Stomach (tissue), 9 donors: ENCODE data around the gene PA2G4. TPM values are rescaled to one million over a fixed set of nuclear protein-coding genes. Genes with fewer than 3 reads are reported as not detected.

ENCODE experiments used
- DNase-seq, 2 donors: peaks; one replicate each; pipeline versions ENCODE4 v3.0.0 to v3.0.0-alpha.2; 2013 to 2019
- H3K27ac ChIP-seq, 5 donors: fragments of 200-600 bp in 4 of 5; sonication (generic) in 4 of 5; one replicate each; pipeline ENCODE4 v1.5.1; 2013 to 2019; ENCODE audit warnings: mild to moderate bottlenecking in 1 of 5, moderate library complexity in 1 of 5
- H3K27me3 ChIP-seq, 3 donors: fragments of 200-600 bp; sonication (generic); one replicate each; pipeline ENCODE4 v1.5.1; 2017 to 2019; ENCODE audit warnings: mixed run types in 1 of 3
- H3K36me3 ChIP-seq, 4 donors: fragments of 200-600 bp; sonication (generic); 1 replicate in 3 of 4; 2 replicates in 1 of 4; pipeline ENCODE4 v1.5.1; 2016 to 2019
- H3K4me1 ChIP-seq, 4 donors: fragments of 200-600 bp; sonication (generic); one replicate each; pipeline ENCODE4 v1.5.1; 2016 to 2019
- H3K4me3 ChIP-seq, 4 donors: fragments of 200-600 bp; sonication (generic) in 3 of 4; one replicate each; pipeline ENCODE4 v1.5.1; 2016 to 2019; ENCODE audit warnings: mild to moderate bottlenecking in 1 of 4
- H3K9me3 ChIP-seq, 4 donors: fragments of 200-600 bp; sonication (generic); one replicate each; pipeline ENCODE4 v1.5.1; 2016 to 2019
- EP300 ChIP-seq: sonication (generic); formaldehyde crosslinking; IDR thresholded peaks from one replicate; pipeline ENCODE4 v1.6.1; 2017; ENCODE audit warnings: antibody characterized with exemption
- POLR2A ChIP-seq, 4 donors: fragments of 450-650 bp; IDR thresholded peaks; one replicate each; pipeline ENCODE4 v1.6.1; 2016; ENCODE audit warnings: antibody characterized with exemption in 4 of 4, control low read depth in 2 of 4, mild to moderate bottlenecking in 1 of 4, moderate library complexity in 1 of 4
- POLR2AphosphoS5 ChIP-seq, 3 donors: sonication (generic); formaldehyde crosslinking; IDR thresholded peaks; one replicate each; pipeline ENCODE4 v1.6.1; 2016; ENCODE audit warnings: antibody characterized with exemption in 3 of 3
- WGBS, 5 donors: extraction: QIAGEN DNeasy Blood & Tissue Kit in 3 of 5; methylation state at CpG; one replicate each; pipeline versions ENCODE4 v1.1.5 to v1.1.7; 2013 to 2018; 5-methylcytosine and 5-hydroxymethylcytosine counted together
- intact Hi-C: fragments of 100-400 bp; cut with DNase I; formaldehyde crosslinking; loops from one replicate; pipeline ENCODE4 v1.15.1; 2023; ENCODE audit warnings: low total_unique reads
- polyA plus RNA-seq, 3 donors: library from polyadenylated mRNA; stranded (reverse); fragments of 200-250 nt; gene quantifications; one replicate each; pipeline ENCODE4 v1.2.3, GENCODE V29; 2013
- total RNA-seq, 5 donors: library from RNA; depleted of rRNA; stranded (reverse); fragments of >200 nt; gene quantifications; one replicate each; pipeline versions ENCODE4 v1.1.0 to v1.2.3, GENCODE V29; 2014 to 2016
- TF ChIP-seq, protein P1 (sequence below), 7 experiments: fragments of 450-650 bp in 4 of 7; fragments of 200-600 bp in 3 of 7; sonication (generic) in 3 of 7; IDR thresholded peaks; one replicate each; pipeline ENCODE4 v1.5.1; 2016 to 2019; ENCODE audit warnings: antibody characterized with exemption in 7 of 7, control low read depth in 2 of 7, mild to moderate bottlenecking in 1 of 7
- donor health status: healthy with polysubstance abuse.
- donor health status: Bipolar disorder and iron deficiency.
- donor health status: healthy.

Gene PA2G4
- total and polyA plus RNA-seq, 8 donors, result 33.8 to 144 (median 84.6) TPM

DNA sequence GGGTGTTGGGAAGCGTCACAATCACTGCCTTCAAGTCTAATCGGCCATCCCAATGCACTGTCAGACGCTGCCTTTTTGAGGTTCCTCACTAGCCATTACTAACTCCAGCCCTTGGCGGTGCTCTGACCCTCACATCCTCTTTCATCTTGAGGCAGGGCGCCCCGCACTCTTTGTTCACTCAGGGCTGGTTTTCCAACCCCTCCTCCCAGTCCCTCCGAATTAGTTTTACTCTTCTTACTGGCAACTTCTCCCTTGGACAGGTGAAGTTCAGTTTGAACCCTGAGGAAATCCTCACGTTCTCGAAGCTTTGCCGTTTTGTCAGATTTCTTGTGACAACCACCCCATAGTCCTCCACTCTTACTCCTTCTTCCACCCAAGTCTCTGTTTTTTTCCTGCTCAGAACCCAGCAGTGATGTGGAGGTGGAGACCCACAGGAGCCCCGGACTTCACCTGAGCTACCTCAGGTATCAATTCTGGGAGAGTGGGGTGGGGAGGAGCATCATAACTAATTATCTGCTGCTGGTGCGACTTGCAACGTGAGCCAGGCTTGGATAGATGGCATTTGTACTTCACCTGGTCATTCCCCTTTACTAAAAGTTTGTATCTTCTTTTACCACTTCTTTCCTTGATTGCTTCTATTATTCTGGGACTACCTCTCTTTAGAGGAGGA lies 14.5 kb downstream of the PA2G4 start:
- peak overlapping the region; percentile 69 to 79 (median 74) for H3K4me3 ChIP-seq
- no peak for TF ChIP-seq POLR2A (IDR thresholded peaks at IDR 0.05)
- TF ChIP-seq POLR2AphosphoS5 (IDR thresholded peaks at IDR 0.05), result no peak
- no peak for TF ChIP-seq EP300
- TF ChIP-seq, protein P1, sequence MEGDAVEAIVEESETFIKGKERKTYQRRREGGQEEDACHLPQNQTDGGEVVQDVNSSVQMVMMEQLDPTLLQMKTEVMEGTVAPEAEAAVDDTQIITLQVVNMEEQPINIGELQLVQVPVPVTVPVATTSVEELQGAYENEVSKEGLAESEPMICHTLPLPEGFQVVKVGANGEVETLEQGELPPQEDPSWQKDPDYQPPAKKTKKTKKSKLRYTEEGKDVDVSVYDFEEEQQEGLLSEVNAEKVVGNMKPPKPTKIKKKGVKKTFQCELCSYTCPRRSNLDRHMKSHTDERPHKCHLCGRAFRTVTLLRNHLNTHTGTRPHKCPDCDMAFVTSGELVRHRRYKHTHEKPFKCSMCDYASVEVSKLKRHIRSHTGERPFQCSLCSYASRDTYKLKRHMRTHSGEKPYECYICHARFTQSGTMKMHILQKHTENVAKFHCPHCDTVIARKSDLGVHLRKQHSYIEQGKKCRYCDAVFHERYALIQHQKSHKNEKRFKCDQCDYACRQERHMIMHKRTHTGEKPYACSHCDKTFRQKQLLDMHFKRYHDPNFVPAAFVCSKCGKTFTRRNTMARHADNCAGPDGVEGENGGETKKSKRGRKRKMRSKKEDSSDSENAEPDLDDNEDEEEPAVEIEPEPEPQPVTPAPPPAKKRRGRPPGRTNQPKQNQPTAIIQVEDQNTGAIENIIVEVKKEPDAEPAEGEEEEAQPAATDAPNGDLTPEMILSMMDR (IDR thresholded peaks at IDR 0.05), result no peak
- peaks cover 11 to 41% (median 25%) of the 10 kb centered on the region in 4 donors for H3K36me3 ChIP-seq
- DNase-seq, result no peak
- 3 to 8% (median 6%) methylated on average over 13 of the region's 13 CpGs for WGBS, 5 donors
- no peaks in the 10 kb centered on the region for H3K27me3 ChIP-seq
- peaks cover 18 to 54% (median 36%) of the 10 kb centered on the region in 4 donors for H3K4me1 ChIP-seq
- H3K27ac ChIP-seq, result peak overlapping the region; percentile 95 to 97 (median 96)
- no peaks in the 10 kb centered on the region for H3K9me3 ChIP-seq
- intact Hi-C loops, result no loop called here

- Histone ChIP-seq H3K4me3 (peak overlapping the region; percentile 69 to 79 (median 74)), H3K9me3 (no peaks in the 10 kb centered on the region), H3K4me1 (peaks cover 18 to 57% (median 37%) of the 10 kb centered on the region in 4 donors), H3K27ac (peak overlapping the region in 4 of 5 donors; percentile 95 to 97 (median 96)), H3K36me3 (peaks cover 11 to 37% (median 22%) of the 10 kb centered on the region in 4 donors), H3K27me3 (no peaks in the 10 kb centered on the region)
- 0% methylated on average over 2 of the region's 2 CpGs for WGBS, 5 donors
- intact Hi-C loops, result no loop called here
- TF ChIP-seq, protein P1 (IDR thresholded peaks at IDR 0.05), result peak in 5 of 7 experiments; percentile 44 to 93 (median 76)
- TF ChIP-seq POLR2A (IDR thresholded peaks at IDR 0.05) (no peak), POLR2AphosphoS5 (IDR thresholded peaks at IDR 0.05) (peak in 2 of 3 donors; percentile 69 to 82), EP300 (no peak)
- DNase-seq, result peak; percentile 63 to 95
These were observed 15.0 kb downstream of the PA2G4 start for GRCh38 chr12:56119361-56119796.

DNA sequence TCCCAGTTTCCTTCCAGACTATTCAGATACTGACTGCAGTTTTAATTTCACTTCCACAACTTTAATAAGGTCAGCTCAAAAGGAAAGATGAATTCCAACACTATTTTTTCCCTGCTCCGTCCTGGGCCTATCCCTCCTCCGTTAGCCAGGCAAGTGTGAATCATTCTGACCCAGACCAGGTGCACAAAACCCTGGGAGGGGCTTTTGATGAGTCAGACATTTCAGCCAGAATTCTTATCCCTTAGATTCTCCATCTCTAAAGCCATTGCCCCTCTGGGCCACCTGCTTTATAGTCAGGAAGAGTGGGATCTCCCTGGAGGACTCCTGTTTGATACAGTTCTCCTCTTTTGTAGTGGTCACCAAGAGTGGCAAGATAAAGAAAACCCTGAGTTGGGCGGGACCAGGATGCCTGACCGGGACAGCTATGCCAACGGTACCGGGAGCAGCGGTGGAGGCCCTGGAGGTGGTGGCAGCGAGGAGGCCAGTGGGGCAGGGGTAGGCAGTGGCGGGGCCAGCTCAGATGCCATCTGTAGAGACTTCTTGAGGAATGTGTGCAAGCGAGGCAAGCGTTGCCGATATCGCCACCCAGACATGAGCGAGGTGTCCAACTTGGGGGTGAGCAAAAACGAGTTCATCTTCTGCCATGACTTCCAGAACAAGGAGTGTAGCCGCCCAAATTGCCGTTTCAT lies 15.9 kb downstream of the PA2G4 start:
- peak overlapping the region in 4 of 5 donors; percentile 95 to 97 (median 96) for H3K27ac ChIP-seq
- H3K36me3 ChIP-seq, result peaks cover 11 to 37% (median 22%) of the 10 kb centered on the region in 4 donors
- DNase-seq, result no peak
- no peak for TF ChIP-seq EP300
- no peak for TF ChIP-seq POLR2A (IDR thresholded peaks at IDR 0.05)
- TF ChIP-seq POLR2AphosphoS5 (IDR thresholded peaks at IDR 0.05), result no peak
- TF ChIP-seq, protein P1 (IDR thresholded peaks at IDR 0.05), result no peak
- WGBS, 5 donors, result 90 to 94% (median 93%) methylated on average over 15 to 17 of the region's 17 CpGs
- H3K9me3 ChIP-seq, result no peaks in the 10 kb centered on the region
- no peak overlapping the region for H3K4me3 ChIP-seq
- intact Hi-C loops, result loop anchor here (5.0 kb wide), 1 partner anchor 42 kb away; no protein-coding TSS in a partner anchor
- H3K27me3 ChIP-seq, result no peaks in the 10 kb centered on the region
- peaks cover 18 to 63% (median 38%) of the 10 kb centered on the region in 4 donors for H3K4me1 ChIP-seq

GRCh38 chr12:56121204-56121870 lies 17.0 kb downstream of the PA2G4 start:
- TF ChIP-seq, protein P1 (IDR thresholded peaks at IDR 0.05), result no peak
- TF ChIP-seq POLR2AphosphoS5 (IDR thresholded peaks at IDR 0.05), result no peak
- TF ChIP-seq POLR2A (IDR thresholded peaks at IDR 0.05), result no peak
- no peak for TF ChIP-seq EP300
- Histone ChIP-seq H3K4me3 (no peak overlapping the region), H3K36me3 (peaks cover 11 to 37% (median 22%) of the 10 kb centered on the region in 4 donors), H3K4me1 (peaks cover 24 to 69% (median 43%) of the 10 kb centered on the region in 4 donors), H3K27me3 (no peaks in the 10 kb centered on the region), H3K27ac (peak overlapping the region in 2 of 5 donors; percentile 12 to 95), H3K9me3 (no peaks in the 10 kb centered on the region)
- no peak for DNase-seq
- WGBS, 5 donors, result 86 to 90% (median 89%) methylated on average over 10 to 11 of the region's 11 CpGs
- intact Hi-C loops, result loop anchor here (5.0 kb wide), 1 partner anchor 41 kb away; no protein-coding TSS in a partner anchor
